GM18519 (cell line): ENCODE results near the gene GMEB2.
"Not testable (repeated sequence)": the region's sequence is repeated elsewhere in the genome, so short reads cannot be mapped to it uniquely, and the experiment has no call there.

ENCODE experiments used
- ATAC-seq: cut with Tn5 transposase; IDR thresholded peaks from one replicate; pipeline ENCODE4 v1.9.1; 2021; ENCODE audit warnings: mild to moderate bottlenecking, moderate library complexity; ENCODE audit not compliant: unreplicated experiment, low FRiP score

Gene GMEB2

DNA sequence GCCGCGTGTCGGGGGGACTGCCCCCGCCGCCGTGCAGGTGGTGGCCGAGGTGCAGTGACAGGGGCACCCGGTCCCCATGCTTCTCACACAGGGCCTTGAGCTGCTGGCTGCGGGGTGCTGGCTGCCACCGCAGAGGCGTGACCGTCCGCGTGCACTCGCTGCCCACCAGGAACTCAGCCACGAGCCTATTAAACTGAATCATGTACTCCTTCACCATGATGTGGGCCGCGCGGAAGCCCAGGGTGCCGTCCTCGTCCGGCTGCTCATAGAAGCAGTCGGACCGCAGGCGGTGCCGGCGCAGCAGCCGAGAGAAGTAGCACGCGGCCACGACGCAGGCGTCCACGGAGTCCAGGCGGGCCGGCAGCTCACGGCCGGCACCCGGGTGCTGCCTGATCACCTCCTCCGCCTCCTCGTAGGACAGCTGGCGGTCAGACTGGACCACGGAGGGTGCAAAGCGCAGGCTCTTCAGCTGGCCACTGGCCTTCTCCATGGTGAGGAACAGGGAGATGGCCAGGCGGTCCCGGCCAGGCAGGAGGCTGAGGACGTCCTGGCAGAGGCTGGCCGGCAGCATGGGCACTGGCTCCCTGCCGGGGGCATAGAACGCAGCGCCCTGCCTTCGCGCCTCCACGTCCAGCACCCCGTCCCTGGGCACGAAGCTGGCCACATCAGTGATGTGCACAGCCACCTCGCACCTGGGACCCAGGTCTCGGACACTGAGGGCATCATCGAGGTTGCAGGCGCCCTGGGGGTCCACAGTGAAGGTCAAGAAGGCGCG is 62.7 kb downstream of the GMEB2 start:
- no peak for ATAC-seq

DNA sequence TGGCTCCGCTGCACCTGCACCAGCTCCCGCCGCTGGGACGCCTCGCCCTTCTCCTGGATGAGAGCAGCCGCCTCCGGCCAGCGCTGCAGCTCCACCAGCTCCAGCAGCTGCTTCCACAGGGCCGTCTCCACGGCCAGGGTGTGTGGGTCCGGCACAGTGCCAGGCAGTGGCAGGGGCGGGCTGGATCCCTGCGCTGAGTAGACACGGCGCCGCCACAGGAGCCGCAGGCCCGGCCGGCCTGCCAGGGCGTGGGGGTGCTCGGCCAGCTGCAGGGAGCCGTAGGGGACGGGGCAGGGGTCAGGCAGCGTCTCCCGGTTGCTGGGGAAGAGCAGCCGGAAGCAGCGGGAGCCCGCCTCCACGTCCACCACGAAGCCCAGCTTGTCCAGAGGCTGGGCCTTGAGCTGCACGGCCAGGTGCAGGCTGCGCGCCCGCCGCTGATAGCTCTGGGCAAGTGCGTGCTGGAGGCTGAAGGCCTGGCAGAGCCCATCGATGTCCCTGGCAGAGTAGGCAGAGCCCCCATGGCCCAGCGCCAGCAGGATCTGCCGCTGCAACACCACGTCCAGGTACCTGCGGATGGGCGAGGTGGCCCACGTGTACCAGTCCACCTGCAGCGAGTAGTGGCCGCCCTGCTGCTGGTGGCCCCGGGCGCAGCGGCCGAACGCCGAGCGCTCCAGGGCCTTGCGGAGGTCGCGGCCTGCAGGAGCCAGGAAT is 63.5 kb downstream of the GMEB2 start:
- ATAC-seq, result no peak

DNA sequence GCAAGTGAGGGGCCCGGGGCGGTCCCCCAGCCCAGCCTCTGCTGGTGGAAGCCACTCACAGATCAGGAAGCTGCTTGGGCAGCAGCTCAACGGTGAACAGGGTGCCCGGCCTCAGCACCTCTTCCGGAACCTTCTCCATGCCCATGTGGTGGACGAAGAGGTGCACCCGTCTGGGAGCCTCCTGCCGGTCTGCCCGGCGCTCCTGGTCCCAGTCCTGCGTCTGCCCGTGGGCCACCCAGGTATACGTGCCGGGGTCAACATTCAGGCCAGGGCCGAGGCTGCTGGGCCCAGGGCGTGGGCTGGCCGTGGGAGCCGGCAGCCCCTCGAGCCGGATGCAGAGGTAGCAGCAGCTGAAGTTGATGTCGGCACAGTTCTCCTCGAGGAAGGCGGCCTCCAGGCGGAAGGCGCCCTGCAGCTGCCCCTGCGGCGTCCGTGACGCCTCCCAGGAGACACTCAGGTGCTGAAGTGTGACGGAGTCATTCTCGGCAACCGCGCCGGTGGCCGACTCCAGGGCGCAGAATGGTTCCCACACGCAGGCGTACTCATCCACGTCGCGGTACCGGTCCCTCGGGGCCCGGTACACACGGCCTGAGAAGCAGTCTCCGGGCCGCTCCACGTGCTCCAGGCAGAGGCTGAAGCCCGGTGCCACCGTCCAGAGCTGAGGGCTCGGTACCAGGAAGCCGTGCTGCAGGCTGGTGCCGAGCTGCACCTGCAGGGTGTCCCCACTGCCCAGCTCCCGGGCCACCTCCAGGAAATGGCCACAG is 64.3 kb downstream of the GMEB2 start:
- no peak for ATAC-seq

DNA sequence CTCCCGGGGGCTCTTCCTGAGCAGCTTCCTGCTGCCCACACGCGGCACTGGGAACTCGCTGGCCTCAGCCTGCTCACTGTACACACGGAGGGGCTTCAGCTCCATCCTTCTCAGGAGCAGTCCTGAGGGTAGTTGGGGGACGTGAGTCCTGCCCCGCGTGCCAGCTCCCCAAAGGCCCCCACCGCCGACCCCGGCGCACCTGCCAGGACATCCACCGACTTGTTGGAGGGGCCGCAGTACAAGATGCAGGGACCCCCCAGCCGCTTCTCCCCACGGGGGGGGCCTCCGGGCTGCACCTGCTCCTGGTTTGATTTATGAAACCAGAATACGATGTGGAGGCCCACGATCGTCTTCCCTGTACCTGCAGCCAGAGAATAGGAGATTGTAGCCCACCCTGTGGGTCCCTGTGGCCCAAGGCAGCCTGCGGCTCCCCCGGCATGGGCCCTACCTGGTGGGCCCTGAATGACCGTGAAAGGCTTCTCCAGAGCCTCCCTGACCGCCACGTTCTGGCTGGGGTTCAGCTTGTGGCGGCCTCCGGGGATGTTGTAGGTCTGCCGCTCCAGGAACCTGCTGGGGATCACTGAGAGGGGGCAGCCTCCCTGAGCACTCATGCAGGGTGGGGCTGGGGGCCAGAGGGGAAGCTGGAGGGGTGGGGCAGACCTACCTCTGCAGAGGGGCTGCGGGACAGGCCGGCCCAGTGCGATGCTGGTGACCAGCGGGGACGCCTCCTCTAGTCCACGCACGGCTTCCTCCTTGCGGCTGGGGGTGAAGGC is 65.1 kb downstream of the GMEB2 start:
- ATAC-seq, result no peak

DNA sequence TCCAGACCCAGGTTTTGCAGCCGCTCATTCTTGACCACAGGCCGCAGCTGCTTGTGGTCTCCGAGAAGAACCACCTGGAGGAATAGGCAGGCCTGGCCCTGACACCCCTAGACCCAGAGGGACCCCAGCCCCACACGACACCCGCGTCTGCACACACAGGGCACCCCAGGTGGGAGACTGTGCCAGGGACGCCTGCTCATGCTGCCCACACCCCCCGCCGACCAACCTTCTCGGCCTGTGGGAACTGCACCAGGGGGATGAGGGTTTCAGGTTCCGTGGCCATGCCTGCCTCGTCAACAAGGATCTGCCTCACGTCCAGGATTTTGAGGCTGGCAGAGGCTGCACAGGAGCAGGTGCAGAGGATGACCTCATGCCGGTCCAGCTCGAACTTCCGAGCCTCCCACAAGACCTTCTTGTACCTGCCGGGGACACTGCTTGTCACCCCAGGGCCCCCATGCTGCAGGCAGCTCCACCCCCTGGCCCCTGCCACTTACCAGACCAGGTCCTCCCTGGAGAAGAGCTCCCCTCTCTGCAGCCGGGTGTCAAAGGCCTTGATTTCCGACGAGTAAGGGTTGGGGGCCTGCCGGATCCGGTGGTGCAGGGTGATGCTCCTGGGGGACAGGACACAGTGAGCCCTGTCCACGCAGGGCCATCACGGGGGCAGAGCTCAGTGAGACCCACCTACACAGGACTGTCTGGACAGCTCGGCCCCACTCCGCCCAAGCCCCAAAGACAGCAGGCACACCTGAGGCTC is 65.9 kb downstream of the GMEB2 start:
- ATAC-seq, result no peak

DNA sequence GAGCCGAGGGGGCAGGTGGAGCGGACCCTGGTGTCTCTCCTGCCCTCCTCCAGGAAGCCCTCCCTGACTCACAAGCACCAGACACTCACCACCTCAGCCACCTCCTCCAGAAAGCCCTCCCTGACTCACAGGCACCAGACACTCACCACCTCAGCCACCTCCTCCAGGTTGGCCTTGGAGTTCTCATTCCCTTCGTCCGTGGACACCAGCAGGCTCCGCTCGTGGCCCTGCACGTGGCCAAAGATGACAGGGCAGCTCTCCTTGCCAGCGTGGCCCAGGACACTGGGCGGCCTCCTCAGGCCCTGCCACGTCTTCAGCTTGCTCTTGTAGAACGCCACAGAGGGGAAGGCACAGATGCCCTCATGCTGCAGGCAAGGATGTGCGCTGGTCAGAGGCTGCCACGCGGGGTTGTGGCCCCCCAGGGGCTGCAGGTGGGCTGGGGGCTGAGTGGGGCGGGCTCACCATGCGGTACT is 66.5 kb downstream of the GMEB2 start:
- no peak for ATAC-seq

DNA sequence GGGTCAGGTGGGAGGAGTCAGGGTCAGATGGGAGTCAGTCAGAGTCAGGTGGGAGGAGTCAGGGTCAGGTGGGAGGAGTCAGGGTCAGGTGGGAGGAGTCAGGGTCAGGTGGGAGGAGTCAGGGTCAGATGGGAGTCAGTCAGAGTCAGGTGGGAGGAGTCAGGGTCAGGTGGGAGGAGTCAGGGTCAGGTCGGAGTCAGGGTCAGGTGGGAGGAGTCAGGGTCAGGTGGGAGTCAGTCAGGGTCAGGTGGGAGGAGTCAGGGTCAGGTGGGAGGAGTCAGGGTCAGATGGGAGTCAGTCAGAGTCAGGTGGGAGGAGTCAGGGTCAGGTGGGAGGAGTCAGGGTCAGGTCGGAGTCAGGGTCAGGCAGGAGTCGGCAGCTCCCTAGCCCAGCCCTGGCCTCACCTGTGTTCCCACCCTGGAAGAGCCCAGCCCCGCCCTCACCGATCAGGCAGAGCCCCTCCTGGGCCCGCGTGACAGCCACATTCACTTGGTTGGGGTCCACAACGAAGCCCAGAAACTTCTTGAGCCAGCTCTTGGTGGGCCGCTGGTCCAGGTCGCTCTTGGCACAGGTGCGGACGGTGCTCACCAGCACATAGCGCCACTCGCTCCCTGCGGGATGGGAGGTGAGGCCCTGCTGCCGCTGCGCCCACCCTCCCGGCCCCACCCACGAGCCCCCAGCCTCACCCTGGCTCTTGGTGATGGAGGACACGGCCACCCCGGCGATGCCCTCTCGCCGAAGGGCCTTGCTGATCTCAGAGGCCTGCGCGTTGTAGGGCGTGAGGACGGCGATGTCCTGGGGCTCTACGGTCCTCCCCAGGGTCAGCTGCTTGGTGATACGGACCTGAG is 67.2 kb downstream of the GMEB2 start:
- not testable (repeated sequence) for ATAC-seq

DNA sequence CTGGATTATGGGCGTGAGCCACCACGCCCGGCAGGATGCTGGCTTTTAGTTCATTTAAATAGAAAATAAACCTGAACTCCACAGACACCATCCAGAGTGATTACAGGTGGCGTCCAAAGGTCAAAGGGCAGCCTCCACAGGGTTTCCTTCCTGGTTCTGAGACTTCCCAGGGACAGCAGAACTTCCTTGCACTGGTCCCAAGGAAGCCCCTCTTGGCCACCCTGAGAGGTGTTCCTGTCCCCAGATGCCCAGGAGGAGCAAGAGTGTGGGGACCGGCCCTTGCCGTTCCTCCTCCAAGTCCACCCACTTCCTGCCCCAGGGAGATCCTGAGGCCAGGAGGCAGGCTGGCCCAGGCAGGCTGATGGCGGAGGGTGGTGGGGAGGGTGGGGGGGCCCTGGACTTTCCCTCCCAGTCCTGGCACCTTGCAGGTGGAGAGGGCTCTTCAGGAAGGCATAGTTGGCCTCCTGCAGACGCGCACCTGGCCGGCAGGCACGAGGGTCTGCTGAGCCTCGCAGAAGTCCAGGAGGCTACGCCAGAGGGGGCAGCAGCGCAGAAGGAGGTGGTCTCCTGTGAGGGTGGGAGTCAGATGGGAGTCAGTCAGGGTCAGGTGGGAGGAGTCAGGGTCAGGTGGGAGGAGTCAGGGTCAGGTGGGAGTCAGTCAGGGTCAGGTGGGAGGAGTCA is 68.0 kb downstream of the GMEB2 start:
- no peak for ATAC-seq

DNA sequence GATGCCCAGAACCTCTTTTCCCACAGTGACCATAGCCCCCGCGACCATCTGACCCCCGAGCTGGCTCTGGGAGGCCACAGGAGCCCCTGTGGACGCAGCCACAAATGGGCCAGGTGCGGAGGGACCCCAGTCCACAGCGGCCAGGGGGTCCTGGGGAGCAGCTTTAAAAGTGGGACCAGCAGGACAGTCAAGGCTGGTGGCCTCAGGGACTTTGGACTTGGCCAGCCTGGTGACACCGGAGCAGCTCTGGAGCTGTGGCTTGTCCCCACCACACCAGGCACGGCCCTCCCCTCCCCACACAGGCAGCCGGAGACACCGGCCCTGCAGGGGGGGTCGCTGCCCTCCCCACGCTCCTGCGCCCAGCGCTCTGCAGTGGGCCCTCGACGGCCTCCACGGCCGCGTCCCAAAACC is 69.4 kb downstream of the GMEB2 start:
- no peak for ATAC-seq

DNA sequence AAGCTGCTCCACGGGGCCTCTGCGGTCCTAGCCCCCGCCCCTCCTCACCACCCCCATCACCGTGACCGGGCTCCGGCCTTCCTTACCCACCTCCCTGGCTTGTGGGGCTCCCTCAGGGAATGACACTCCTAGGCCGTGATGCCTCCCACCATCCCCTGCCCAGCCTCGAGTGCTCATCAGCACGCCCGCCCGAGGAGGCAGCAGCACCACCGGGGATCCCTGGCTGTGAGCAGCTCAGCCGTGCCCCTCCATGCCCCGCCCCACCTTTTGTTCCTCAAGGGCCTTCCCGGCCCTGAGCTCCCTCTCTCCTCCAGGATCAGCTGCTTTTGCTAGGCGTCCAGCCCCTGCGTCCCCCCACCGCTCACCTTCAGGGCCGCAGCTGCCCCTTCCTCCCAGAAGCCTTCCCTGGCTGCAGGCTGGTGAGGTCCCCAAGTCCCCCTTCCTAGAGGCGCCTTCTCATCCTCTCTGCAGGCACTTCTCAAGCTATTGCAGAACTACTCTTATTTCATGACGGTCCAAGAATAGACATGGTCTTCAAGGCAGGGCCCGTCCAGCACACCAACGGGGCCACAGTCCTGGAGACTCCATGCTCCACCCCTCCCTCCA is 69.9 kb downstream of the GMEB2 start:
- no peak for ATAC-seq

DNA sequence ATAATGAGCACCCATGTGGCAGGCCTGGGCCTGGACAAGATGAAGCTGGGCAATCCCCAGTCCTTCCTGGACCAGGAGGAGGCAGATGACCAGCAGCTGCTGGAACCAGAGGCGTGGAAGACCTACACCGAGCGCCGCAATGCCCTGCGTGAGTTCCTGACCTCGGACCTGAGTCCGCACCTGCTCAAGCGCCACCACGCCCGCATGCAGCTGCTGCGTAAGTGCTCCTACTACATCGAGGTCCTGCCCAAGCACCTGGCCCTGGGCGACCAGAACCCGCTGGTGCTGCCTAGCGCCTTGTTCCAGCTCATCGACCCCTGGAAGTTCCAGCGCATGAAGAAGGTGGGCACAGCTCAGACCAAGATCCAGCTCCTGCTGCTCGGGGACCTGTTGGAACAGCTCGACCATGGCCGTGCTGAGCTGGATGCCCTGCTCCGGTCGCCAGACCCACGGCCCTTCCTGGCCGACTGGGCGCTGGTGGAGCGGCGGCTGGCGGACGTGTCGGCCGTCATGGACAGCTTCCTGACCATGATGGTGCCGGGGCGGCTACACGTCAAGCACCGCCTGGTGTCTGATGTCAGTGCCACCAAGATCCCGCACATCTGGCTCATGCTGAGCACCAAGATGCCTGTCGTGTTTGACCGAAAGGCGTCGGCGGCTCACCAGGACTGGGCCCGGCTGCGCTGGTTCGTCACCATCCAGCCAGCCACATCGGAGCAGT is 71.1 kb downstream of the GMEB2 start:
- no peak for ATAC-seq

DNA sequence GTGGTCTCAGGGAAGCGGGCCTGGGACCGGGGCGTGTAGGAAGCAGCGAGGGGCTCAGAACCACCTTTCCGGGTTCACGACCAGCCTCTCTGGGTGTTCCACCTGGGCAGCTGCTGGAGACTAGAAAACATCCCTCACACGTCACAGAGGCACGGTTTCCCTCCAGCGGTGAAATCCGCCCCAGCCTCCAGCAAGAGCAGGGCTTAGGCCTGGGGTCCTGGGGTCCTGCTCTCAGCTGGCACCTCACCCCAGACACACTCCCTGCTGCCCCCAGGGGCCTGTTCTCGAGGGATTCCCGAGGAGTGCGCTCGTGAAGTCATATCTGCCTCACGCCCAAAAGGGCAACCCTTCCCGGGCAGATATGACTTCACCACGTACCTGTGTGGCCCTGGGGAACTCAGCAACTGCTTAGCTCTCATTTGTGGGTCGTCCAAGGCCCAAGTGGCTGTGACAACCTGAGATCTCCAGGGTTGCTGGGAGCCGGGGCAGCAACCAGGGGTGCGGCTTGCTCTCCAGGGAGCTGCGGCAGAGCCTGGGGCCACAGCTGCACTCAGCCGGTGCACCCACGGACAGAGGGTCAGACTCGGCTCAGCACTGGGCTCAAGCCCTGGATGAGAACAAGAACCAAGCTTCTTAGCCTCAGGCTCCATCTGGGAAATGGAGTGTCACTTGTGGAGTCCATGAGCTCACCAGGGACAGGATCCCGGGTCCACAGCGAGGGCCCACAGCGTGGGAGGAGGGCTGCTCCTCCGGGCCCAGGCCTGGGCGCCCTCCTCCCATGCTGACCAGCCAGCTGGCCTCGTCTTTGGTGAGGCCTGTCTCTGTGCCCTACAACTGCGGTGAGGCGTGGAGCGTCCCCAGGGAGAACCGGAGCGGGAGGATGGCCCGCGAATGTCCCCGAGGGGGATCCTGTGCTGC is 72.3 kb downstream of the GMEB2 start:
- no peak for ATAC-seq

DNA sequence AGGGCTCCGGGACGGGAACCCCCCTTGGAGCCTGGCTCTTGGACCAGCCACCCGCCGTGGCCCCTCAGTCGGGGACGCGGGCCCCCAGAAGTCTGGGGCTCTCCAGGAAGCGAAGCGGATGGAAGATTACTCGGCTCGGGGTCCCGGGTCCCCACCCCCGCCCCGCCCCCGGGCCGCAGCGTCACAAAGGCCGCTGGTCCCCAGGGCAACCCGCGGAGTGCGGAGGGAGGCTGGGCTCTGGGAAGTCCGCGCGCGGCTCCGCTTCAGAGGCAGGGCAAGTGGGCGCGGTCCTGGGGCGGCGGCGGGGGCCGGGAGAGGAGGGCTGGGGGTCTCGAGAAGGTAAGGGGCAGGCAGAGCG is 73.0 kb downstream of the GMEB2 start, which contains the start of gene FNDC11:
Gene FNDC11, plus strand, starts transcription at position 227 of the 358 bp plus-strand sequence. CDS start 1,505 bp downstream, outside the sequence.
- no peak for ATAC-seq

DNA sequence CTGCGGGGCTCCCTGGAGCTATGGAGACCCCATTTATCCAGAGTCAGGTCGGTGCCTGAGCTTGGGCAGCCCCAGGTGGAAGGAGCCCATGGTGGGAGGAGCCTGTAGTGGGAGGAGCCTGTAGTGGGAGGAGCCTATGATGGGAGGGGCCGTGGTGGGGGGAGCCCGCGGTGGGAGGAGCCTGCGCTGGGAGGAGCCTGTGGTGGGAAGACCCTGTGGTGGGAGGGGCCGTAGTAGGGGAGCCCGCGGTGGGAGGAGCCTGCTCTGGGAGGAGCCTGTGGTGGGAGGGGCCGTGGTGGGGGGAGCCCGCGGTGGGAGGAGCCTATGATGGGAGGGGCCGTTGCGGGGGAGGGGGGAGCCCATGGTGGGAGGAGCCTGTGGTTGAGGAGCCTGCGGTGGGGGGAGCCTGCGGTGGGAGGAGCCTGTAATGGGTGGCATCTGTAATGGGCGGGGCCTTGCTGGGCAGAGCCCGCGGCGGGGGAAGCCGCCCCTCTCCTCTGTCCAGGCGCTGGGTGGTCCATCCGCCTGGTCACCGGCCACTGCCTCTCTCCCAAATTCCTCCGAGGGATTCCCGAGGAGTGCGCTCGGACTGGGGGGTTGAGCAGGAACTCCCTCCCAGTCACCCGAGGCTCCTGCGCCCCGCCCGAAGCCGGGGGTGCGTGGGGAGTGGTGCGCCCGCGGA is 73.5 kb downstream of the GMEB2 start:
- no peak for ATAC-seq

DNA sequence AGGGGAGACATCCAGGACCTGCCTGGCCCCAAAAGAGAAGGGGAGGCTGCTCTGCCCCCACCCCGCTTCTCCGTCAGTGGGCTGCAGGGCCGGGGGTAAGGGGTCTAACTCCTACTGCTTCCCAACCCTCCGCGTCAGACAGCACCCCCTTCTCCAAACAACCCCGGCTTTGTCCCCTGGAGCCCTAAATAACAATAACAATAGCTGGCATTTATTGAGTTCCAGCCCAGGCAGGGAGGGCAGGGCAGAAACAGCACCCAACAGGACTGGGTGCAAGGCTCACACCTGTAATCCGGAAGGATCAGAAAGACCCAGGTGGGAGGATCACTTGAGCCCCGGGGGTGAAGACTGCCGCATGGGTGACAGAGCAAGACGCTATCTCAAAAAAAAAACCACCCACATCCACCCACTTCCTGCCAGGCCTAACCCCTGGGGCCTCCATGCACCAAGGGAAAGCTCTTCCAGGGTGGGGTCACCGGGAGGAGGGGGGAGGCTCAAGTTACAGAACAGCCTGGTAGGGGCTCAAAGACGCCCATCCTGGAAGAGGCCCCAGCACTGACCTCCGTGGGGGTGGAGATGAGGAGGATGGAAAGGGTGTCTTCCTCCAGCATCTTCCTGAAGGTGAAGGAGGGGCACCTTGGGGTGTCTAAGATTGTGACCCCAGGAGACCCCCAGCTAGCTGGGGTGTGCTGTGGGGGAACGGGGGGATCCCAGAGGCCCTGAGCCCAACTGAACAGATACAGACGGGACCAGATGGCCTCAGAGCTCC is 74.2 kb downstream of the GMEB2 start:
- ATAC-seq, result no peak
